Umbilical cord (tissue), 2 donors: ENCODE measurements around the gene KCNMA1. TPM values are rescaled to one million over a fixed set of nuclear protein-coding genes. Genes with fewer than 3 reads are reported as not detected.

Source experiments
- DNase-seq: peaks from one replicate; pipeline ENCODE4 v3.0.0-alpha.2; 2015; ENCODE audit warnings: low spot score
- total RNA-seq: library from RNA; depleted of rRNA; stranded (reverse); fragments of >200 nt; gene quantifications from one replicate; pipeline ENCODE4 v1.2.3, GENCODE V29; 2014; ENCODE audit warnings: low replicate concordance; ENCODE audit not compliant: insufficient read depth

Gene KCNMA1
- total RNA-seq, 1 donor from 2014 or later, result 79.2 TPM

- no peak for DNase-seq
Measured at GRCh38 chr10:77634939-77635338, 2.7 kb downstream of the KCNMA1 start.

GRCh38 chr10:77633376-77633775 is 4.2 kb downstream of the KCNMA1 start:
- no peak for DNase-seq

- no peak for DNase-seq
Measured at GRCh38 chr10:77631241-77631640, 6.4 kb downstream of the KCNMA1 start.

GRCh38 chr10:77630507-77630848 is 7.1 kb downstream of the KCNMA1 start:
- DNase-seq, result peak; percentile 83

- DNase-seq, result no peak
Measured at GRCh38 chr10:77629775-77630506, 7.7 kb downstream of the KCNMA1 start.

- no peak for DNase-seq
Measured at GRCh38 chr10:77628906-77629730, 8.5 kb downstream of the KCNMA1 start.

GRCh38 chr10:77626266-77626935 is 11.2 kb downstream of the KCNMA1 start:
- DNase-seq, result peak; percentile 53

GRCh38 chr10:77625379-77625778 is 12.2 kb downstream of the KCNMA1 start:
- DNase-seq, result no peak

GRCh38 chr10:77622889-77623291 is 14.7 kb downstream of the KCNMA1 start:
- DNase-seq, result peak; percentile 66

- no peak for DNase-seq
Measured at GRCh38 chr10:77620731-77621130, 16.9 kb downstream of the KCNMA1 start.

- DNase-seq, result no peak
Measured at GRCh38 chr10:77619964-77620703, 17.5 kb downstream of the KCNMA1 start.

- DNase-seq, result no peak
Measured at GRCh38 chr10:77618117-77618516, 19.5 kb downstream of the KCNMA1 start.

- no peak for DNase-seq
Measured at GRCh38 chr10:77616766-77617165, 20.8 kb downstream of the KCNMA1 start.

GRCh38 chr10:77614778-77615625 is 22.6 kb downstream of the KCNMA1 start:
- peak; percentile 77 for DNase-seq

- DNase-seq, result no peak
Measured at GRCh38 chr10:77613476-77614130, 24.0 kb downstream of the KCNMA1 start.

GRCh38 chr10:77611670-77612069 is 25.9 kb downstream of the KCNMA1 start:
- DNase-seq, result no peak

- DNase-seq, result no peak
Measured at GRCh38 chr10:77611221-77611620, 26.4 kb downstream of the KCNMA1 start.

GRCh38 chr10:77609781-77610272 is 27.8 kb downstream of the KCNMA1 start:
- peak; percentile 69 for DNase-seq

- DNase-seq, result no peak
Measured at GRCh38 chr10:77608281-77608680, 29.3 kb downstream of the KCNMA1 start.

- DNase-seq, result no peak
Measured at GRCh38 chr10:77606751-77607150, 30.9 kb downstream of the KCNMA1 start.
